Cardiac septum (tissue), 1 donor: Measurements from ENCODE around the gene FOXD4L1. TPM values are rescaled to one million over a fixed set of nuclear protein-coding genes. Genes with fewer than 3 reads are reported as not detected.
A peak's percentile ranks its signal among the peaks of the same experiment; 100 is the strongest.
"Not testable (repeated sequence)": the region's sequence is repeated elsewhere in the genome, so short reads cannot be mapped to it uniquely, and the experiment has no call there.

Source experiments
- DNase-seq: peaks from one replicate; pipeline ENCODE4 v3.0.0-alpha.2; 2020; ENCODE audit warnings: low spot score
- intact Hi-C: fragments of 100-400 bp; cut with DNase I; formaldehyde crosslinking; loops from one replicate; pipeline ENCODE4 v1.14.0; 2022
- total RNA-seq: library from RNA; stranded (reverse); fragmentation: NEBNext Ultra II Directional; extraction: Animal tissue kit (Norgen Biotek cat#: 25700); gene quantifications from one replicate; pipeline ENCODE4 v1.2.1, GENCODE V29; 2021
- donor health status: DM: no; HTN: no; CAD: no.

FOXD4L1 gene
- total RNA-seq, 1 donor from 2014 or later = not detected

GRCh38 chr2:113520837-113521236 is 22.4 kb downstream of the FOXD4L1 start:
- intact Hi-C loops, DNase-seq: not testable (repeated sequence)

- intact Hi-C loops, DNase-seq: not testable (repeated sequence)
Measured at GRCh38 chr2:113521492-113521891, 23.0 kb downstream of the FOXD4L1 start.

GRCh38 chr2:113524986-113525385 is 26.5 kb downstream of the FOXD4L1 start:
- intact Hi-C loops, DNase-seq: not testable (repeated sequence)

- DNase-seq, intact Hi-C loops: not testable (repeated sequence)
Measured at GRCh38 chr2:113527350-113528045, 29.0 kb downstream of the FOXD4L1 start.

- DNase-seq, intact Hi-C loops: not testable (repeated sequence)
Measured at GRCh38 chr2:113528126-113528525, 29.7 kb downstream of the FOXD4L1 start.

- not testable (repeated sequence) for DNase-seq
Measured at GRCh38 chr2:113528904-113529303, 30.4 kb downstream of the FOXD4L1 start.

GRCh38 chr2:113532991-113533390 is 34.5 kb downstream of the FOXD4L1 start:
- intact Hi-C loops = not testable (repeated sequence)

More at GRCh38 chr2:113528904-113529303, 30.4 kb downstream of the FOXD4L1 start:
- intact Hi-C loops = not testable (repeated sequence)

GRCh38 chr2:113536573-113536972 is 38.1 kb downstream of the FOXD4L1 start:
- intact Hi-C loops, DNase-seq: not testable (repeated sequence)

More at GRCh38 chr2:113532991-113533390, 34.5 kb downstream of the FOXD4L1 start:
- DNase-seq = not testable (repeated sequence)

GRCh38 chr2:113540834-113541203 is 42.4 kb downstream of the FOXD4L1 start:
- DNase-seq, intact Hi-C loops: not testable (repeated sequence)

- intact Hi-C loops = not testable (repeated sequence)
Measured at GRCh38 chr2:113541204-113541975, 42.9 kb downstream of the FOXD4L1 start.

GRCh38 chr2:113541976-113542485 is 43.6 kb downstream of the FOXD4L1 start:
- DNase-seq, intact Hi-C loops: not testable (repeated sequence)

More at GRCh38 chr2:113541204-113541975, 42.9 kb downstream of the FOXD4L1 start:
- DNase-seq = peak; percentile 73

- intact Hi-C loops, DNase-seq: not testable (repeated sequence)
Measured at GRCh38 chr2:113542529-113542928, 44.1 kb downstream of the FOXD4L1 start.

Other genes starting within 250 kb of the FOXD4L1 start
- gene PAX8, start 219.7 kb upstream of the FOXD4L1 start, total RNA-seq = 0.35 TPM
- gene ZNG1B, start 61.0 kb upstream of the FOXD4L1 start, total RNA-seq = 28.6 TPM
- 7.9 TPM for gene RABL2A, start 128.6 kb downstream of the FOXD4L1 start, total RNA-seq